K562 (cell line): ENCODE measurements around the gene SERTAD3. TPM values are rescaled to one million over a fixed set of nuclear protein-coding genes. Genes with fewer than 3 reads are reported as not detected.

Source experiments
- ARID1B ChIP-seq: fragments of 450-650 bp; IDR thresholded peaks from 2 replicates; pipeline ENCODE4 v1.6.1; 2016; ENCODE audit warnings: antibody characterized with exemption, mild to moderate bottlenecking, inconsistent platforms
- ARID3A ChIP-seq: IDR thresholded peaks from 2 replicates; pipeline ENCODE4 v1.6.1; 2012; ENCODE audit warnings: low read depth, low read length, improper control_type of control experiment, borderline replicate concordance
- BCOR ChIP-seq: fragments of 450-650 bp; IDR thresholded peaks from 2 replicates; pipeline ENCODE4 v1.6.1; 2016
- ILK ChIP-seq: fragments of 450-650 bp; IDR thresholded peaks from 2 replicates; pipeline ENCODE4 v1.6.1; 2016; ENCODE audit warnings: missing genetic modification characterization, low read depth, mild to moderate bottlenecking, missing compliant biosample characterization, moderate library complexity, borderline replicate concordance
- MEIS2 ChIP-seq: fragments of 450-650 bp; IDR thresholded peaks from 2 replicates; pipeline ENCODE4 v1.6.1; 2014; ENCODE audit warnings: mild to moderate bottlenecking; ENCODE audit not compliant: partially characterized antibody
- NR2C1 ChIP-seq, 2 experiments: fragments of 450-650 bp; IDR thresholded peaks; 2 replicates each; pipeline ENCODE4 v1.6.1; 2017; ENCODE audit warnings: mild to moderate bottlenecking in 2 of 2, antibody characterized with exemption in 1 of 2, inconsistent platforms in 1 of 2, missing compliant biosample characterization in 1 of 2, missing genetic modification characterization in 1 of 2
- STAT6 ChIP-seq: sonication (generic); formaldehyde crosslinking; IDR thresholded peaks from 2 replicates; pipeline ENCODE4 v1.8.1; 2023; ENCODE audit warnings: mild to moderate bottlenecking, missing genetic modification reagents
- TAL1 ChIP-seq: fragments of 450-650 bp; IDR thresholded peaks from 2 replicates; pipeline ENCODE4 v1.6.1; 2016; ENCODE audit warnings: mild to moderate bottlenecking
- ZEB2 ChIP-seq: fragments of 450-650 bp; IDR thresholded peaks from 2 replicates; pipeline ENCODE4 v1.6.1; 2016
- ZNF280A ChIP-seq: fragments of 450-650 bp; IDR thresholded peaks from 2 replicates; pipeline ENCODE4 v1.6.1; 2018; ENCODE audit warnings: mild to moderate bottlenecking, low read depth; ENCODE audit not compliant: partially characterized antibody
- ZNF695 ChIP-seq: fragments of 450-650 bp; formaldehyde crosslinking; IDR thresholded peaks from 2 replicates; pipeline ENCODE4 v1.4.0; 2020; ENCODE audit warnings: mild to moderate bottlenecking, moderate library complexity
- polyA plus RNA-seq, 8 experiments: library from polyadenylated mRNA; depleted of rRNA in 4 of 8; stranded (reverse) in 5 of 8; unstranded in 3 of 8; fragments of >200 nt; fragmentation: Nextera tagmentation in 2 of 8; fragmentation: Illumina TruSeq in 1 of 8; extraction: Ambion mirVana in 2 of 8; extraction: Trizol in 1 of 8; gene quantifications; 2 replicates each; pipeline versions ENCODE4 v1.2.1 to v1.2.3, GENCODE V29; 2011 to 2014; ENCODE audit warnings: inconsistent platforms in 1 of 8, missing spikeins in 1 of 8
- total RNA-seq, 7 experiments: library from RNA; depleted of rRNA in 6 of 7; stranded (reverse); fragments of >200 nt in 6 of 7; fragmentation: Illumina TruSeq in 2 of 7; extraction: Trizol in 2 of 7; gene quantifications; 2 replicates each; pipeline versions ENCODE4 v1.2.1 to v1.2.3, GENCODE V29; 2011 to 2021; ENCODE audit warnings: low replicate concordance in 1 of 7
- TF ChIP-seq, protein P1 (sequence below): fragments of 250-450 bp; sonication (Bioruptor Pico); IDR thresholded peaks from 2 replicates; pipeline ENCODE4 v1.5.1; 2021; ENCODE audit warnings: mild to moderate bottlenecking

The SERTAD3 gene
- total and polyA plus RNA-seq, 9 of the 15 experiments (the other 6 are each of a cell fraction or from before 2014, with no cell fraction given), result 5.4 to 28.9 (median 17.5) TPM

- TF ChIP-seq ZNF280A (no peak), BCOR (peak; percentile 81), ARID3A (no peak; the same call in none of the 2 replicates), ZEB2 (peak; percentile 64; the same call in 1 of the 2 replicates), ZNF695 (CRISPR knock-in tag) (no peak), ARID1B (peak; percentile 98), ILK (tag) (no peak), STAT6 (CRISPR knock-in tag) (peak; percentile 43; the same call in 1 of the 2 replicates), MEIS2 (no peak), NR2C1 (IDR thresholded peaks at IDR 0.05) (peak; percentile 30), NR2C1 (tag; IDR thresholded peaks at IDR 0.05) (no peak), TAL1 (peak; percentile 96)
- TF ChIP-seq, protein P1, sequence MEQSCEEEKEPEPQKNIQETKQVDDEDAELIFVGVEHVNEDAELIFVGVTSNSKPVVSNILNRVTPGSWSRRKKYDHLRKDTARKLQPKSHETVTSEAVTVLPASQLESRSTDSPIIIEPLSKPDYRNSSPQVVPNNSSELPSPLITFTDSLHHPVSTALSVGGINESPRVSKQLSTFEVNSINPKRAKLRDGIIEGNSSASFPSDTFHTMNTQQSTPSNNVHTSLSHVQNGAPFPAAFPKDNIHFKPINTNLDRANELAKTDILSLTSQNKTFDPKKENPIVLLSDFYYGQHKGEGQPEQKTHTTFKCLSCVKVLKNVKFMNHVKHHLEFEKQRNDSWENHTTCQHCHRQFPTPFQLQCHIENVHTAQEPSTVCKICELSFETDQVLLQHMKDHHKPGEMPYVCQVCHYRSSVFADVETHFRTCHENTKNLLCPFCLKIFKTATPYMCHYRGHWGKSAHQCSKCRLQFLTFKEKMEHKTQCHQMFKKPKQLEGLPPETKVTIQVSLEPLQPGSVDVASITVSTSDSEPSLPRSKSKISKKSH (CRISPR knock-in tag), result no peak
These were observed 20.2 kb upstream of the SERTAD3 start (continued) for GRCh38 chr19:40464059-40465024.
